Jurkat, Clone E6-1 (cell line): ENCODE results near the gene CNPY1.
"Not testable (repeated sequence)": the region's sequence is repeated elsewhere in the genome, so short reads cannot be mapped to it uniquely, and the experiment has no call there.

Source experiments
- DNase-seq: peaks from one replicate; pipeline ENCODE4 v3.0.0-alpha.2; 2011; ENCODE audit warnings: low read depth, low spot score
- H3K4me3 ChIP-seq: 2 replicates; pipeline ENCODE4 v1.5.1; 2011; ENCODE audit warnings: mild to moderate bottlenecking, low read length, control low read depth, moderate library complexity

CNPY1 gene

GRCh38 chr7:155580367-155580766, 34.0 kb upstream of the CNPY1 start:
- DNase-seq: no peak
- no peak overlapping the region for H3K4me3 ChIP-seq

DNA sequence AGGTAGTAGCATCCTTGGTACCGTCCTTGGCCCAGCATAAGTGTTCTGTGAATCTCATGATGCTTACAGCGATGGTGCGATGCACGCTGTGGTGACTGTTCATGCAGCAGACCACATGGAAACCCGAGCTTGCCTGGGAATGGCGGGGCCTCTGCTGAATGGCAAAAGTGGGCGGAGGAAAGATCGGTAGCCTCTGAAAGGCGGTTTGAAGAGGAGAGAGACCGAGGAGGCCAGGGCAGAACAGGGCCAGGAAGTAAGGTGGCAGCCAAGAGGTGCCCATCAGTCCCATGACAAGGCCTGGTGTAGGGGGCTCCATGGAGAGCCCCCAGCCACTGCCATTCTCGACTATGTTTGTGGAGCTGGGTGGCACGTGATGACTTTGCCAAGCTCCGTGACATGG, 33.2 kb upstream of the CNPY1 start:
- DNase-seq: no peak
- H3K4me3 ChIP-seq: no peak overlapping the region

GRCh38 chr7:155578016-155578415, 31.7 kb upstream of the CNPY1 start:
- H3K4me3 ChIP-seq: no peak overlapping the region
- no peak for DNase-seq

- DNase-seq: no peak
- H3K4me3 ChIP-seq: no peak overlapping the region
Measured at GRCh38 chr7:155577509-155577905, 31.1 kb upstream of the CNPY1 start.

DNA sequence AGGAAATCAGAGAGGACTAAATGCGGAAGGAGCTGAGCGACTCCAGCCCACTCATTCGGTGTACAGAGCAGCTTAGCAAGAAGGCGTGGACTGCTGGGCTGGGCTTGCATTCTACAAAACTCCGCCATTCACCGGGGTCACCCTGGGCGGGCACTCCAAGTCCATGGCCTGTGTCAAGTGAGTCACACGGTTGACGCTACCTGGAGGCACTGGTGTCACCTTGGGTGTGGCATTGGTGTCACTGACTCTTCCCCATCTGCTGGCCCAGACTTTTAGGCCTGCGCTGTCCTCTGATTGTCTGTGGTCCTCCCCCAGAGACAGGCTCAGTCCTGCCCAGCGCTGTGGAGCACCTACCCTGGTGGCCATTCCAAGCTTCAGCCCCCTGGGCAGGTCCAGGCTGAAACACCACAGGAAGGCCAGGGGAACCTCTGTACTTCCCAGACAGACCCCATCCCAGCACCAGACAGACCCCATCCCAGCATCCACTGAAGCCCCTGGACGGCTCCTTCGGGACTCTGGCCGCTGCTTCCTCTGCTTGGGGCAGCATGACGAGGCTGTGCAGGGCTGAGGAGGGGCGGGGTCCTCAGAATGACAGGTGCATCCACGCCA, 30.6 kb upstream of the CNPY1 start:
- DNase-seq: no peak
- no peak overlapping the region for H3K4me3 ChIP-seq

- no peak for DNase-seq
- H3K4me3 ChIP-seq: no peak overlapping the region
Measured at GRCh38 chr7:155576416-155576815, 30.1 kb upstream of the CNPY1 start.

- no peak for DNase-seq
- H3K4me3 ChIP-seq: no peak overlapping the region
Measured at GRCh38 chr7:155574556-155575290, 28.4 kb upstream of the CNPY1 start.

DNA sequence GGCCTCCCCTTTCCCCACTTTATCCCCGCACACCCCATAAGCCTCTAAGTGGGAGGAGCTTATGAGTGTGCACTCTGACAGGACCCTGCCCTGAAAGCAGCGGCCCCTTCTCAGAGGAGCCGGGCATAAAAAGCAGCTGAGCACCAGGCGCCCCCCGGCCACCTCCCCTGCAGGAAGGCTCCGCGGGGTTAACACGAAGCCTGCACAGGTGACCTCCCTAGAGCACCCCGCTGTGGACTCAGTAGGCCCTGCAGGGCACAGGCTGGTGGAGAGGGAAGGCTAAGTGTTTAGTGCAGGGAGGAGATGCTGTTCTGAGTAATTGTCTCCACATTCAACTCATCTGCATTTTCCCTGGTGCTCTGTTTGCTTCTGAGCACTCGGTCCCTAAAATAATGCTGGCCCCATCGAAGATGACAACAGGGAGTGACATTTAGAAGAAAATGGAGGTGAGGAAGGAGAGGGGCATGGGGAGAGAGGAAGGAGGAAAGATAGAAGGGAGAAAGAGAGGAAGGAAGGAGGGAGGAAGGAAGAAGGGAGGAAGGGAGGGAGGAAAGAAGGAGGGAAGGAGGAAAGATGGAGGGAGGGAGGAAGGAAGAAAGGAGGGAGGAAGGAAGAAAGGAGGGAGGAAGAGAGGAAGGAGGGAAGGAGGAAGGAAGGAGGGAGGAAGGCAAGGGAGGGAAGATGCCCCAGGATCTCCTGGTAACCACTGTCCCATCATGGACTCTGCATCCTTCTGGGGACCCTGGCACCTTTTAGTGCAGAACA, 25.4 kb upstream of the CNPY1 start:
- DNase-seq: no peak
- H3K4me3 ChIP-seq: no peak overlapping the region

GRCh38 chr7:155570991-155571390, 24.6 kb upstream of the CNPY1 start:
- H3K4me3 ChIP-seq: no peak overlapping the region
- no peak for DNase-seq

DNA sequence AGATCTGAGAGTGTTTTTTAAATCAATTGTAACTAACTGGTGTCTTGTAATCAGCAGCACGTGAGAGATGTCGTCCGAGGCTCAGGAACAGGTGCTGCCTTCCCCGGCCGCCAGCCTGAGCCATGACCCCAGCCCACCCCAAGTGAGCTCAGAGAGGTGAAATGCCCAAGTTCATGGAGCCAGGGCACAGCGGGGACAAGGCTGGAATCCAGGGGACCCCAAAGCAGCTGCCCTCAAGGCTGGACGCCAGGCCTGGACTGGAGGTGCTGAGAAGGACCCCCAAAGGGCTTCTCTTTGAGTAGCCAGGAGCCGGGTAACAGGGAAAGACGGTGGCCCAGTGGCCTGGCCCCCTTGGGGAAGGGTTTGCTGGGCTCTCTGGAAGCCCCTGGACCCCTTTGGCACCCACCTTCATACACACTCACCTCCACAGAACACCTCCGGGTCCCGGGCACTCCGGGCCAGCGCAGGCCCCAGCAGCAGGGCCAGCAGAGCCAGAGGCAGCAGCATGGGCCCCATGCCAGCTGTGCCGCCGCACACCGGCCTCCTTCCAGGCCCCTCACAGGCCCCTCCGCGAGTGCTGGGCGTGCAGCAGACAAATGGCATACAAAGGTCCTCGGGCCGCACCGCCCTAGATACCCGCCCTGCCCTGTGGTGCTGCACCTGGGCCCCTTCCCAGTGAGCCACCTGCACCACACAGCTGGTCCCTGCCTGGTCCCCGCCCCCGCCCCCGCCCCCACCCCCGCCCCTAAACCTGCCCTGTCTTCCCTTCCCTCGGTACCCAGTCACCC, 24.0 kb upstream of the CNPY1 start:
- H3K4me3 ChIP-seq: no peak overlapping the region
- no peak for DNase-seq

DNA sequence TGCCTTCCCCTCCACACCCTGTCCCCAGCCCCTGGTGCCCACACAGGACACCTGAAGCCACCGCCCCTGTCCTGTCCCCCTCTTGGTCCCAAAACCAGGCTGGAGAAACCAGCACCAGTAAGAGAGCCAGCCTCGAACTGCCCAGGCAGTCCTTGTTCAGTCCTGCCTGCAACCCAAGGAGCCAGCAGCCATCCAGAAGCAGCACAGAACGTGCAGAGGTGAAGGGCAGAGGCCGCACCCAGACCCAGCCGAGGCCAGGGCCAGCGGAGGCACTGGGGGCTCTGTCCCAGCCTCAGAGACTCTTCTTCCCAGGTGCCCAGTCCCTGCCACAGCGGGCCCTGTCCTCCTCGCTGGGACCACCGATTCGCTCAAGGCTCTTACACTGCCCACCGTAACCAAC, 23.3 kb upstream of the CNPY1 start:
- DNase-seq: no peak
- H3K4me3 ChIP-seq: no peak overlapping the region

DNA sequence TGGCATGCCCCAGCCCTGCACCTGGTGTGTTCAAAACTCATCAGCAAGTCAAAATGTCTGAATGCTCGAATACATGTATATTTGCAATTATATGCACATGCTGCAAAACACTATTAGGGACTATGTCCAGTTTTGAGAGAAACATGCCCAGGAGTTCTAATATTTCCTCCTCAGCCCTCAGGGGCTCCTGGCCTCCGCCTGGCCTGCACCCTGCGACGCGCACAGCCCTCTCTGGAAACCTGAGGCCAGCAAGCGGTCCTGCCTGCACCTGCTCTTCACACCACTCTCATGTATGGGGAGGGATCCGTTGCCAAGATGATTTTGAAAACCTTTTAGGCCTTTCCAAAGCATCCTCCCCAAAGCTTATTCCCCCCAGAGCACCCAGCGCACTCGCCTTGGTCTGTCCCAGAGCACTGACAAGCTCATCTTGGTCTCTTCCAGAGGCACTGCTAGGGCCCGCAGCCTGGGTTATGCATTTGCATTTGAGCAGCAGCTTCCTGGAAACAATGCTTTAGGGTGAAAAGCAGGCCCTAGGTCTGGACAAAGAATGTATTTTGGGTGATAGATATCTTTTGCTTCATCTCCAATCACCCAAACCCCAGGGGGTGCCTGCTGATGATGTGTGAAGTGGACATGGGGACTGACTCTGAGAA, 22.6 kb upstream of the CNPY1 start:
- no peak for DNase-seq
- no peak overlapping the region for H3K4me3 ChIP-seq

DNA sequence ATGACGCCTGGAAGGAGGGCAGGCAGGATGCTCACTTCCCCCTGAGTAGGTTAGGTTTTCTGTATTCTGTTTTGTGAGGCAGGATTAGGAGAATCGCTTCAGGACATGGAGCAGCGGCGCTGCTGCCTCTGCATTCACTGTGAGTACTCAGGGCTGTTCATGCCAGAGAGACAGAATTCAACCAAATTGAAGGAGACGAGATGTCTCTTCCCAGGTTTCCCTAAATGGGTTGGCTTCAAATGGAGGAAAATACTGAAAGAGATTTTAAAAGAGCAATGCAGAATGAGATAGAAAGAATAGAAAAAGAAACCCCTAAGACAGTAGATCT, 21.9 kb upstream of the CNPY1 start:
- DNase-seq: no peak
- H3K4me3 ChIP-seq: no peak overlapping the region

DNA sequence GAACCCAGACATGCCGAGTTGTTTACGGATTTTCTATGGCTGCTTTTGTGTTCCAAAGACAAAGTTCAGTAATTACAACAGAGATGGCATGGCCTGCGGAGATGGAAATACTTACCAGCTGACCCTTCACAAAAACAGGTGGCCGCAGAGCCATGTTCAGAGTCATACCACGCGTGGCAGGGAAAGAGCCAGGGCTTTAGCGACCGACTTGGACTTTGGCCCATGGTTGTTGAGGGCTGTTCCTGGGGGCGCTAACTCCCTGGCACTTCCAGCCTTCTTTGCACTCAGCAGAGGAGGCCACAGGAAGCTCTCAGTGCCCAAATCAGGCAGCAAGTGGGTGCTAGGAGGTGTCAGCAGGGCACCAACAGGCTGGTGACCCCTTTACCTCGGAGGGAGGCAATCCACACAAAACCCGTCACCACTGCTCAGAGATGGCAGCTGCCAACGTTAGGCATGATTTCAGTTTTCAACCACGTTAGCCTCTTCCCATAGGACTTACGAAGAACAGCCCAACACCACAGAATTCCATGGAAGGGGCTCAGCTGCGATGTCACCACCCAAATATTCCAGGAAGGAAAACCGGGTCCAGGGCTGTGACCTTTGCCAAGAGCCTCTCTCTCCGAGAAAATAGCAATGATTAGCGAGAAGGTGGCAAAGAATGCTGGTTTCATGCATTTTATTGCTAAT, 21.4 kb upstream of the CNPY1 start:
- no peak for DNase-seq
- no peak overlapping the region for H3K4me3 ChIP-seq

DNA sequence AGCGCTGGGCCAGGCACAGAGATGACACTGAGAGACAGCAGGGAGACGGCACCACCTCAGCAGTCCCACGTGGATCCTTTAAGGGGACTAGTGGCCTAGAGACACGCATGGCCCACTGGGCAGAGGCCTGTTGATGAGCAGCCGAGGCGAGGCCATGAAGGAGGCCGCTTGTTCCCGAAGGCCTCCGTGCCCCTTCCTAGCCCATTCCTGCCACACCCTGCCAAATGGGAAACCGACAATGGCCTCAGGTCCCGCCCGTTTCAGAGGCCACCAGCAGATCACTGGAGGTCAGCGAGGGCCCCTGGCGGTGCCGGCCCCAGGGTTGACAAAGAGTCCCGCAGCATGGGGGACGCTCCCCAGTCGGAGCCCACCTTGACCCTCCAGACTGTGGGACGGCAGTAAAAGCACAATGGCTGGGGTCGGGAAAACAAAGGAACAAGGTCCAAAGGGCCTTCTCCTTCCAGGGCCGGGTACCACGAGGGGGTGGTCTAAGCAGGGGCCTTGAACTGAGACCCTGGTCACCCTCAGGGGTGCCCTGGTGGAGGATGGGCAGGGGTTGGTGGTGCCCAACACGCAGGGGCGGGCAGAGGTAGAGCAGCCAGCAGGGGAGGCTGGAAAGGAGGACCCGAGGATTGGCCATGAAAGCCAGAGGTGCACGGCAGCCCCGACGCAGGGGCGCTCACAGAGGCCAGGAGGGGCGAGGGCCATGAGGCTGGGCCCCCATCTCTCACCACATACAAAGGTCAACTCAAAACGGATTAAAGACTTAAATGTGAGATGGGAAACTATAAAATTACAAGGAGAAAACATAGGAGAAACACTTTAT, 19.9 kb upstream of the CNPY1 start:
- H3K4me3 ChIP-seq: no peak overlapping the region
- no peak for DNase-seq

- DNase-seq: no peak
- H3K4me3 ChIP-seq: no peak overlapping the region
Measured at GRCh38 chr7:155565596-155565995, 19.2 kb upstream of the CNPY1 start.

DNA sequence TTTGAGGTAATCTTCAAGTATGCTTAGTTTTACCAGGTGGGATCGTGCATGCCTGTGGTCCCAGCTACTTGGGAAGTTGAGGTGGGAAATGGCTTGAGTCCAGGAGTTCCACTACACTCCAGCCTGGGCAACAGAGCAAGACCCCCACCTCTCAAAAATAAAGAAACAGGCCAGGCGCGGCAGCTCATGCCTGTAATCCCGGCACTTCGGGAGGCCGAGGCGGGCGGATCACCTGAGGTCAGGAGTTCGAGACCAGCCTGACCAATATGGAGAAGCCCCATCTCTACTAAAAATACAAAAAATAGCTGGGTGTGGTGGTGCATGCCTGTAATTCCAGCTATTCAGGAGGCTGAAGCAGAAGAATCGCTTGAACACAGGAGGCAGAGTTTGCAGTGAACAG, 16.6 kb upstream of the CNPY1 start:
- DNase-seq, H3K4me3 ChIP-seq: not testable (repeated sequence)

DNA sequence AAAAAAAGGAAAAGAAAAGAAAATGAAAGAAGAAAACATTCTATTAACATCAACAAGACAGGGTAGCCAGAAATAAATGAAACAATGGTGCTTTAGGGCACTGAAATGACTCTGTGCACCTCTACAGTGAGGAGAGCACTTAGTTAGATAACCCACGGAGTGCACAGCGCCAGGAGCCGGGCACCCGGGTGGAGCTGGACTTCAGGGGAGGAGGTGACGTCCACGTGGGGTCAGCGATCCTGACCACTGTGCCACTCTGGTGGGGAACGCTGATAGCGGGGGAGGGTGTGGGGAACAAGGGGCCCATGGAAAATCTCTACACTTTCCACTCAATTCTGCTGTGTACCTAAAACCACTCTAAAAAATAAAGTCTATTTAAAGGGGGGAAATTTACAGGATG, 15.7 kb upstream of the CNPY1 start:
- no peak overlapping the region for H3K4me3 ChIP-seq
- DNase-seq: no peak
